CD4-positive, alpha-beta T cell (primary cell): Measurements from ENCODE around the gene MAP7D2. TPM values are rescaled to one million over a fixed set of nuclear protein-coding genes. Genes with fewer than 3 reads are reported as not detected.

ENCODE experiments used
- ATAC-seq: fragments of 200-7000 bp; cut with Tn5 transposase; one replicate; pipeline ENCODE4 v1.10.0; 2022; ENCODE audit warnings: mild to moderate bottlenecking; ENCODE audit not compliant: poor library complexity
- CTCF ChIA-PET: fragments of 350-600 bp; sonication (Branson Sonifier 250); formaldehyde crosslinking; loops from one replicate; lab custom pipeline; 2021; ENCODE audit warnings: antibody characterized with exemption, inconsistent platforms; lab: Charles Lee
- POLR2A ChIA-PET: fragments of 350-600 bp; sonication (Branson Sonifier 250); formaldehyde crosslinking; loops from one replicate; lab custom pipeline; 2021; ENCODE audit warnings: antibody characterized with exemption, inconsistent platforms; lab: Charles Lee
- DNase-seq, 14 experiments: peaks; one replicate each; pipeline ENCODE4 v3.0.0-alpha.2; 2013 to 2020; ENCODE audit warnings: mixed read lengths in 2 of 14
- H3K27ac ChIP-seq, 2 donors: one replicate each; pipeline versions ENCODE4 v1.5.1 to v1.7.0; 2013; ENCODE audit warnings: low read length in 2 of 2, low read depth in 1 of 2, mild to moderate bottlenecking in 1 of 2
- H3K27me3 ChIP-seq, 2 experiments: 1 replicate in 1 of 2; 2 replicates in 1 of 2; pipeline versions ENCODE4 v1.6.1 to v1.7.0; 2013; ENCODE audit warnings: low read length in 2 of 2, control low read depth in 1 of 2, mild to moderate bottlenecking in 1 of 2, moderate library complexity in 1 of 2; ENCODE audit not compliant: insufficient read depth in 2 of 2, control insufficient read depth in 1 of 2
- H3K36me3 ChIP-seq: one replicate; pipeline ENCODE4 v1.6.1; 2013; ENCODE audit warnings: low read length, control low read depth; ENCODE audit not compliant: insufficient read depth
- H3K4me1 ChIP-seq: one replicate; pipeline ENCODE4 v1.6.1; 2013; ENCODE audit warnings: low read length, control low read depth; ENCODE audit not compliant: insufficient read depth
- H3K4me3 ChIP-seq: one replicate; pipeline ENCODE4 v1.5.1; 2013; ENCODE audit warnings: mild to moderate bottlenecking, low read length, moderate library complexity
- H3K9me3 ChIP-seq, 2 experiments: 1 replicate in 1 of 2; 2 replicates in 1 of 2; pipeline versions ENCODE4 v1.6.1 to v1.7.0; 2013; ENCODE audit warnings: low read length in 2 of 2, mild to moderate bottlenecking in 2 of 2, control low read depth in 1 of 2, moderate library complexity in 1 of 2; ENCODE audit not compliant: control insufficient read depth in 1 of 2, insufficient read depth in 1 of 2
- H3K27ac Mint-ChIP-seq: one replicate; pipeline ENCODE4 v1.8.0; 2020; ENCODE audit warnings: mixed read lengths
- H3K27me3 Mint-ChIP-seq: one replicate; pipeline ENCODE4 v1.8.0; 2021; ENCODE audit warnings: mixed read lengths
- H3K36me3 Mint-ChIP-seq: one replicate; pipeline ENCODE4 v1.8.0; 2021; ENCODE audit warnings: low read depth, mixed read lengths
- H3K4me1 Mint-ChIP-seq: one replicate; pipeline ENCODE4 v1.8.0; 2021; ENCODE audit warnings: low read depth, mixed read lengths
- H3K4me3 Mint-ChIP-seq: one replicate; pipeline ENCODE4 v1.8.0; 2020; ENCODE audit warnings: mild to moderate bottlenecking, mixed read lengths
- H3K9me3 Mint-ChIP-seq: one replicate; pipeline ENCODE4 v1.8.0; 2020; ENCODE audit warnings: mixed read lengths
- intact Hi-C, 2 experiments: fragments of 100-400 bp; cut with DNase I in 1 of 2; cut with micrococcal nuclease in 1 of 2; formaldehyde crosslinking; loops; one replicate each; pipeline versions ENCODE4 v1.15.1 to v1.9.0; 2023 to 2025; cut with DNase I, micrococcal nuclease
- total RNA-seq, 174 experiments: library from RNA in 2 of 174; stranded (reverse) in 2 of 174; gene quantifications; one replicate each; pipeline ENCODE4 v1.2.3 and lab custom pipeline; 2021 to 2026
- TF ChIP-seq, protein P1 (sequence below): fragments of 200-600 bp; IDR thresholded peaks from one replicate; pipeline ENCODE4 v1.8.0; 2022; ENCODE audit warnings: antibody characterized with exemption, mild to moderate bottlenecking

MAP7D2 gene
- total RNA-seq, 2 experiments from 2014 or later: 0.11 to 0.17 TPM

DNA sequence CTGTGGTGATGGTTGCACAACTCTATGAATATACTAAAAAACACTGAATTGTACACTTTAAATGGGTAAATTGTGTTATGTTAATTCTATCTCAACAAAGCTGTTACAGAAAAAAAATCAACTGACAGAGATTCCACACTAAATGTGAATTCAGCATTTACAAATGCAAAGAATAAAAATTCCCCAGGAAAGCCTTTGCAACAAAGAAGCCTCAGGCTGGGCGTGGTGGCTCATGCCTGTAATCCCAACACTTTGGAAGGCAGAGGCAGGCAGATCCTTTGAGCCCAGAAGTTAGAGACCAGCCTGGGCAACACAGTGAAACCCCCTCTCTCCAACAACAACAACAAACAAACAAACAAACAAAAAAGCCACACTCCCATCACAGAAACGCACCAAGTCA, 134.8 kb downstream of the MAP7D2 start:
- ATAC-seq (no peak), DNase-seq (no peak)
- no peak overlapping the region for H3K27ac Mint-ChIP-seq
- Histone ChIP-seq H3K27ac (no peak overlapping the region), H3K9me3 (no peaks in the 10 kb centered on the region), H3K4me1 (no peaks in the 10 kb centered on the region), H3K36me3 (no peaks in the 10 kb centered on the region), H3K27me3 (no peaks in the 10 kb centered on the region), H3K4me3 (no peak overlapping the region)
- no peak overlapping the region for H3K4me3 Mint-ChIP-seq
- H3K9me3 Mint-ChIP-seq: no peaks in the 10 kb centered on the region
- TF ChIP-seq, protein P1, sequence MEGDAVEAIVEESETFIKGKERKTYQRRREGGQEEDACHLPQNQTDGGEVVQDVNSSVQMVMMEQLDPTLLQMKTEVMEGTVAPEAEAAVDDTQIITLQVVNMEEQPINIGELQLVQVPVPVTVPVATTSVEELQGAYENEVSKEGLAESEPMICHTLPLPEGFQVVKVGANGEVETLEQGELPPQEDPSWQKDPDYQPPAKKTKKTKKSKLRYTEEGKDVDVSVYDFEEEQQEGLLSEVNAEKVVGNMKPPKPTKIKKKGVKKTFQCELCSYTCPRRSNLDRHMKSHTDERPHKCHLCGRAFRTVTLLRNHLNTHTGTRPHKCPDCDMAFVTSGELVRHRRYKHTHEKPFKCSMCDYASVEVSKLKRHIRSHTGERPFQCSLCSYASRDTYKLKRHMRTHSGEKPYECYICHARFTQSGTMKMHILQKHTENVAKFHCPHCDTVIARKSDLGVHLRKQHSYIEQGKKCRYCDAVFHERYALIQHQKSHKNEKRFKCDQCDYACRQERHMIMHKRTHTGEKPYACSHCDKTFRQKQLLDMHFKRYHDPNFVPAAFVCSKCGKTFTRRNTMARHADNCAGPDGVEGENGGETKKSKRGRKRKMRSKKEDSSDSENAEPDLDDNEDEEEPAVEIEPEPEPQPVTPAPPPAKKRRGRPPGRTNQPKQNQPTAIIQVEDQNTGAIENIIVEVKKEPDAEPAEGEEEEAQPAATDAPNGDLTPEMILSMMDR: no peak
- peaks cover 20% of the 10 kb centered on the region for H3K4me1 Mint-ChIP-seq
- peaks cover 18% of the 10 kb centered on the region for H3K36me3 Mint-ChIP-seq
- H3K27me3 Mint-ChIP-seq: no peaks in the 10 kb centered on the region
- POLR2A ChIA-PET: no interaction called here
- CTCF ChIA-PET: no interaction called here
- intact Hi-C loops: loop anchor here in 1 of 2 experiments (10.0 kb wide), 1 partner anchor 153 kb away; no protein-coding TSS in a partner anchor

DNA sequence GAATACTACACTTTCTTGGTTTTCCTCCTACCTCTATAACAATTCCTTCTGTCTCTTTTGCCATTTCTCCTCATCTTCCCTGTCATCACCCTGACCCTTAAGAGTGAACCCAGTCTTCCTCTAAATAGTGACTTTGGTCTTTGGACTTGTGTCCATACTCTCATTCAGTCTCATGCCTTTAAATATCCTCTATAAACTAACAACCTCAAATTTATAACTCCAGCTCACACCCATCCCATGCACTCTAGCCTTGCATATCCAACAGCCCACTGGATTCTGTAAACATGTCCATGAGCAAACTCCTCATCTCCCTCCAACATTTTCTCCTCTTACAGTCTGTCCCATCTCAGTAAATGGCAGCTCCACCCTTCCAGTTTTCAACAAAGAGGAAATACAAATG, 140.9 kb downstream of the MAP7D2 start:
- no peak overlapping the region for H3K27ac Mint-ChIP-seq
- CTCF ChIA-PET: no interaction called here

DNA sequence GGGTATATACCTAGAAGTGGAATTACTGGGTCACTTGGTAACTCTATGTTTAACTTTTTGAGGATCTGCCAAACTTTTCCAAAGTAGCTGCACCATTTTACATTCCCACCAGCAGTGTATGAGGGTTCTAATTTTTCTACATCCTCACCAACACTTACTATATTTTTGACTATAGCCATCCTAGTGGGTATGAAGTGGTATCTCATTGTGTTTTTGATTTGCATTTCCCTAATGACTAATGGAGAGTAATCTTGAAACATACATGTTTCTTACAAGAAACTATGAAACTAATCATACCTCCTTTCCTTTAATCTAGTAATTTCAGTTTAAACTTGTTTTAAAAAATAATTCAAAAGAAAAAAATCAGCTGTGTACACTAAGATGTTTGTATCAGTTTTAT, 143.7 kb downstream of the MAP7D2 start:
- ChIA-PET POLR2A (no interaction called here), CTCF (no interaction called here)
- H3K4me3 Mint-ChIP-seq: no peak overlapping the region
- no peaks in the 10 kb centered on the region for H3K9me3 Mint-ChIP-seq
- no peaks in the 10 kb centered on the region for H3K9me3 ChIP-seq
- H3K27me3 Mint-ChIP-seq: no peaks in the 10 kb centered on the region
- H3K4me3 ChIP-seq: no peak overlapping the region
- TF ChIP-seq, protein P1: no peak
- peaks cover 1% of the 10 kb centered on the region for H3K36me3 ChIP-seq
- peaks cover 18% of the 10 kb centered on the region for H3K4me1 Mint-ChIP-seq
- no peak for ATAC-seq
- H3K4me1 ChIP-seq: no peaks in the 10 kb centered on the region
- no peak for DNase-seq
- H3K27ac Mint-ChIP-seq: no peak overlapping the region
- no peaks in the 10 kb centered on the region for H3K27me3 ChIP-seq
- no peak overlapping the region for H3K27ac ChIP-seq
- peaks cover 21% of the 10 kb centered on the region for H3K36me3 Mint-ChIP-seq
- intact Hi-C loops: no loop called here

More for the DNA sequence above, 140.9 kb downstream of the MAP7D2 start:
- no peak for DNase-seq
- H3K36me3 ChIP-seq: no peaks in the 10 kb centered on the region
- peaks cover 11% of the 10 kb centered on the region for H3K4me1 Mint-ChIP-seq
- no peak overlapping the region for H3K4me3 Mint-ChIP-seq
- POLR2A ChIA-PET: no interaction called here
- H3K4me3 ChIP-seq: no peak overlapping the region
- no peaks in the 10 kb centered on the region for H3K9me3 ChIP-seq
- no peaks in the 10 kb centered on the region for H3K27me3 ChIP-seq
- no peak for ATAC-seq
- peaks cover 21% of the 10 kb centered on the region for H3K36me3 Mint-ChIP-seq
- TF ChIP-seq, protein P1: no peak
- no peaks in the 10 kb centered on the region for H3K27me3 Mint-ChIP-seq
- no peak overlapping the region for H3K27ac ChIP-seq
- no peaks in the 10 kb centered on the region for H3K9me3 Mint-ChIP-seq
- no peaks in the 10 kb centered on the region for H3K4me1 ChIP-seq
- intact Hi-C loops: no loop called here
